GM21423 (cell line): ENCODE data around the gene DYRK4.
"Not testable (repeated sequence)": the region's sequence is repeated elsewhere in the genome, so short reads cannot be mapped to it uniquely, and the experiment has no call there.

Experiments
- ATAC-seq: cut with Tn5 transposase; IDR thresholded peaks from one replicate; pipeline ENCODE4 v1.9.1; 2021; ENCODE audit warnings: mild to moderate bottlenecking, moderate library complexity; ENCODE audit not compliant: unreplicated experiment

Gene DYRK4

DNA sequence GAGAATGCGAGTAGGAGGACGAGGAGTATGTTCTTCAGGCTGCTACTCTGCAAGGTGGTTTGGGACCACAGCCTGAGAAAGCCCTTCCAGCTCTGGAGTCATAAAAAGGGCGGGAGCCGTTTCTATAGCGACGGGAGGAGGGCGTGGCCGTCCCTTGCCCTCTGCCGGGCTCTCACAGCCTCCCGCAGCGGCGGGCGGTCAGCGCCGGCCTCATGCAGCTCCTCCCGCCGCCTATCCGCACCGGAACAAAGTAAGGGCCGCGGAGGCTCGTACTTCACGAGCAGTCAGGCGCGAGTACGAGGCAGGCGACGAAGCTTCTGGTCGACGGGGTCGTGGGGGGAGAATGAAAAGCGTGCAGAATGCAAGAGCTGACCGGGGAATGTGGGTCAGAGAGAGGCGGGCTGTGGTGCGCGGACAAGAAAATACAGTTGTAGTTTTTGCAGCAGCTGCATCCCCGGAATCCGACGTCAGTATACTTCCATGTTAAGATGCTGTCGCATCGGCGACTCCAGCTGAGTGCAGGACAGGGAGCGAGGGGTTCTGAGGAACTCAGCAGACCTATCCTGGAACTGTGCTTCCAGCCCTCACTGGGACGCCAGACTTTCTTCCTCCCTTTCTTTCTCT lies at the start of gene DYRK4:
Gene DYRK4 (plus strand): TSS at position 175 of the 624 bp plus-strand sequence. CDS start 38 bp downstream, at position 213.
- no peak for ATAC-seq

DNA sequence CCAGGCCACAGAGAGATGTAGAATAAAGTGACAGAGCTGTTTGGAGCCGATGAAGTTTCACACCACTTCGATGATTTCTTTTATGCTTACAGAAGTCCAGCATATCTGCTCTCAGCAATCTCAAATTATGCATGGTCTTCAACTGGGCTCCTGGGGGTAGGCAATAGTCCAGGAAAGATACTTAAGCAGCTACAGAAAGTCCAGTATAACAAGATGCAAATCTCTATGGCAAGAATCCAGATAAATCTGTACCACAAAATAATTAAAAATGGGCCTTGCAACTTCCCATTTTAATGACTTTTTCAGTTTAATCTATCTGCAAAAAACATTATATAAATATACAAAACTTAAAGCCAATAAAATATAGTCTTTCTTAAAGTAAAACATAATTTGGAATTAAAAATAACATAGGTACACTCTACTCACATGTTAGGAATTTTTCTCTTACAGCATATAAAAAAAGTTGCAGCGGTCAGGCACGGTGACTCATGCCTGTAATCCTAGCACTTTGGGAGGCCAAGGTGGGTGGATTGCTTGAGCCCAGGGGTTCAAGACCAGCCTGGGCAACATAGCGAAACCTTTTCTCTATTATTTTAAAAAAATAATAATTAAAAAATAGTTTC lies 43.8 kb upstream of the DYRK4 start:
- ATAC-seq, result no peak

DNA sequence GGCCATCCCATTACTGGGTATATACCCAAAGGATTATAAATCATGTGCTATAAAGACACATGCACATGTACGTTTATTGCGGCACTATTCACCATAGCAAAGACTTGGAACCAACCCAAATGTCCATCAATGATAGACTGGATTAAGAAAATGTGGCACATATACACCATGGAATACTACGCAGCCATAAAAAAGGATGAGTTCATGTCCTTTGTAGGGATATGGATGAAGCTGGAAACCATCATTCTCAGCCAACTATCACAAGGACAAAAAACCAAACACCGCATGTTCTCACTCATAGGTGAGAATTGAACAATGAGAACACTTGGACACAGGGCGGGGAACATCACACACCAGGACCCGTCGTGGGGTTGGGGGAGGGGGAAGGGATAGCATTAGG lies 38.6 kb upstream of the DYRK4 start:
- not testable (repeated sequence) for ATAC-seq

DNA sequence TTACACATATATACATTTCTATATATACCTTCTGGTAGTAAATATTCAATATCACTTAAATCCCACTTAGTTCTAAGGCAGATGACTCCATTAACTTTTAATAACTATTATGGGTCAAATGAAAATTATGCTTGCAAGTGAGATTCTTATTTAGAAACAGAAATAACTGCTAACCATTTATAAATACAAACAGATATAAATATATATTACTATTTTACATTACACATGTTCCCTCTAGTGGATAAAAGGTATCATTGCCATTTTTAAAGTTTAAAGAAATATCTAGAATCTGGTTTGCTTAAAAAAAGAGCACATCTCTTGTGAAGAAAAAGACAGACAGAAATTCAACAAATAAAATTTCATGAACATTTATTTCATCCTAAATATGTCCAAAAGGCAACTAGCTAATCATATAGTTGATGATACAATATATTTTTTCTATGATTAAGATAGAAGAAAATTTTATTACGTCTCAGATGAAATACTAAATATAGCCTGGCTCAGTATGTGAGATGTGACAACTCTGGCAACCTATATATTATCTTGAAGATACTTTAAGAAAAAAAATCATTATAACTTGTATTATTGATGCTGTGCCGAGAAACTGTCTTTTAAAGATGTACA lies 35.0 kb upstream of the DYRK4 start:
- no peak for ATAC-seq

DNA sequence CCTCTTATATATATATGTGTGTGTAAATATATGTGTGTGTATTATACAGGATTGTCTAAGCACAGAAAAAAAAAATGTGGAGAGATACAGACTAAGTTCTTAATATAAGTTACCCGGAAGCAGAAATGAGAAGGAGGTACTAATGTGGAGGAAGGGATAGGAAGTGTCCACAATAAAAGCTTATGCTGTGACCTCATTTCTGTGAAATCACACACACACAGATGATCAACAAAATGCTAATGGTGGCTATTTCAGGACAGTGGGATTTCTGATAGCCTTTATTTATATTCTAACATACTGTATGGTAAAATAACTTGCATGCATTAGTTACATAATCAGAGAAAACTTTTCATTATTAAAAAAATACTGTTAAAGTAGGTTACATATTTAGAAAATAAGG lies 31.8 kb upstream of the DYRK4 start:
- ATAC-seq, result no peak

DNA sequence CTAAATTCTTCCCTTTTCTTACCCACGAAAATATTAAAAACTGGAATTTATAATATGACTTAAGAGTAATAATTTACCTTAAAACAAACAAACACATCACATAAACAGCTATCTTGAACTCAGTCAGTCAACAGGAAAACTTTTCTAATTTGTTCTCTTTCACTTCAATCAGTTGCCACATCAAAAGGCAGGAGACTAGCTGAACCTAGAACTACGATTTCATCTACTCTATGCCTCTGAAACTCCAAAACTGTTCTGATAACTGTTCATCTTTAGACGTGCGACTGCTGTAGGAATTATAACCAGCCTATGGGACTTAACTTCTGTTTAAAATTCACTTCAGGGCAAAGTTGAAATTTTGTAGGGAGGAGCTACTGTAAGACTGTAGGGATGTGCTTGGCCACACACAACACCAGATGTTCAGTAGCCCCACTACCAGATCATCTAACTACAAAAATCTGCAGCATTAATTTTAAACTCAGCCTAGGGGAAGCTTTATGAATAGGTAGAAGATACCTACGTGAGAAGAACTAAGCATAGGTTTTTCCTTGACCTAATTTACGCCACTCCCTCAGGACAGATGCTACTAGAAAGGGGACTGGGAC lies 30.9 kb upstream of the DYRK4 start:
- ATAC-seq, result no peak

DNA sequence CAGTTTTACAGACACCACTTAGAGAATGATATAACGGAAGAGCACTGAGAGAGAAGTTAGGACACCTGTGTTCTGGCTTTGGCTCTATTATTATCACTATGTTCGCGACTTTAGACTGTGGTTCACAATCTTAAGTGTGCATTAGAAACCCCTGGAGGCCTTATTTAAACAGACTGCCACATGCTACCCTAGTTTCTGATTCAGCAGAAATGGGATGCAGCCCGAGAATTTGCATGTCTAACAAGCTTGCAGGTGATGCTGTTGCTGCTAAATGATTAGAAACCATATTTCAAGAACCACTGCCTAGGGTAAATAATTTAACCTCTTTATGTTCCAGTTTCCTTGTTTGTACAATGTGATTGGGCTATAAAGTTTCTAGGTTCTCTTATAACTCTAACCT lies 26.9 kb upstream of the DYRK4 start:
- ATAC-seq, result no peak

GRCh38 chr12:4535871-4536270 lies 26.1 kb upstream of the DYRK4 start:
- no peak for ATAC-seq

GRCh38 chr12:4538207-4539160 lies 23.5 kb upstream of the DYRK4 start, which contains the start of gene RAD51AP1:
Gene RAD51AP1, plus strand, starts transcription at chr12:4538890. Its CDS starts 50 bp downstream, at chr12:4538940.
- ATAC-seq, result peak; percentile 91

- no peak for ATAC-seq
Measured at GRCh38 chr12:4539167-4539870, 22.7 kb upstream of the DYRK4 start.

- no peak for ATAC-seq
Measured at GRCh38 chr12:4540170-4540569, 21.8 kb upstream of the DYRK4 start.

- no peak for ATAC-seq
Measured at GRCh38 chr12:4540638-4541037, 21.4 kb upstream of the DYRK4 start.

GRCh38 chr12:4545195-4545594 lies 16.8 kb upstream of the DYRK4 start:
- no peak for ATAC-seq

DNA sequence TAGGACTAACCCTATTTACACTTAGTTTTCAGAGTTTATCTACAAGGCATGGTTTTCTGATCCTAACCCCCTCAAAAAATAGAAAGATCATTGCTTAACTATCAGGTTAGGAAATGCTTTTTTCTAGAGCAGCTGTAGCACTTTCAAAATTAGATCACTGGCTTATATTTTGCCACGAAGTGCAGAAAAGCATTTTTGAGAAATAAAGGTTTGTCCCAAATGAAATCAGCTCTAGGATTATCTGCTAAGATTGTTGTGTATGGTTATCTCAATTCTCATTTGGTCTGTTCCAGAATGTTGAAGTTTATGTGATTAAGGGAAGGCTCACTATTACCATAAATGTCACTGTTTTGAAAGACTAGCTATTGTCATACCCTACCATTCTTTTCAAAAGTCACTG lies 9.8 kb upstream of the DYRK4 start:
- no peak for ATAC-seq

GRCh38 chr12:4553943-4554342 lies 8.1 kb upstream of the DYRK4 start:
- ATAC-seq, result no peak

- no peak for ATAC-seq
Measured at GRCh38 chr12:4555804-4556203, 6.2 kb upstream of the DYRK4 start.

GRCh38 chr12:4556735-4557530 lies 5.1 kb upstream of the DYRK4 start:
- ATAC-seq, result no peak

DNA sequence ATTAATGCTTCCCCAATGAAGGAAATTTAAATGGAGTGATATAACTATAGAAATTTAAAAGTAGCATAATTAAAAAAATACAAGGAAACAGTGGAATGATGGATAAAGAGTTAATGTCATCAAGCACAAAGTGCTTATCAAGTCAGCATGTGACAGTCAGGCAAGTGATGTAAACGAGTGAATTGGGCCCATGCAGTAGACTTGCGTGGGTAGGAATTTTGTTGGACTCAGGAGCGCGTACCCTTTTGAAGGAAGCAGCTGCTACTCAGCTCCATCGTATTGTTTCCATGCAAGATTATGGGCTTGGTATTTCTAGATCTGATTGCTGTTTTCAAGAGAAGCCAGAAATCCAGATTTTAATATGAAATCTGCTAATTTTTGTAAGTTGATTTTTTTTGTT lies 4.4 kb upstream of the DYRK4 start:
- ATAC-seq, result no peak

- ATAC-seq, result no peak
Measured at GRCh38 chr12:4558171-4558570, 3.8 kb upstream of the DYRK4 start.
